Activated CD8-positive, alpha-beta T cell treated with anti-CD3 and anti-CD28 coated beads, Interleukin-2, amount 10 ng/mL, durations not matched to agents 7 days and 5 days (primary cell): Measurements from ENCODE around the gene DIP2C. TPM values are rescaled to one million over a fixed set of nuclear protein-coding genes. Genes with fewer than 3 reads are reported as not detected.
"Not testable (repeated sequence)": the region's sequence is repeated elsewhere in the genome, so short reads cannot be mapped to it uniquely, and the experiment has no call there.

Source experiments
- ATAC-seq: fragments of 150-1000 bp; cut with Tn5 transposase; one replicate; pipeline ENCODE4 v1.10.0; 2021; ENCODE audit warnings: moderate library complexity
- CTCF ChIA-PET: fragments of 350-600 bp; sonication (Branson Sonifier 250); formaldehyde crosslinking; loops from one replicate; lab custom pipeline; 2021; ENCODE audit warnings: antibody characterized with exemption; lab: Charles Lee
- POLR2A ChIA-PET: fragments of 350-600 bp; sonication (Branson Sonifier 250); formaldehyde crosslinking; loops from one replicate; lab custom pipeline; 2021; ENCODE audit warnings: antibody characterized with exemption; lab: Charles Lee
- DNase-seq: peaks from one replicate; pipeline ENCODE4 v3.0.0-alpha.2; 2020
- H3K27ac Mint-ChIP-seq: one replicate; pipeline ENCODE4 v1.8.0; 2021; ENCODE audit warnings: mild to moderate bottlenecking, mixed read lengths
- H3K27me3 Mint-ChIP-seq: one replicate; pipeline ENCODE4 v1.8.0; 2021; ENCODE audit warnings: low read depth, mixed read lengths
- H3K36me3 Mint-ChIP-seq: one replicate; pipeline ENCODE4 v1.8.0; 2021; ENCODE audit warnings: low read depth, mixed read lengths
- H3K4me1 Mint-ChIP-seq: one replicate; pipeline ENCODE4 v1.8.0; 2021; ENCODE audit warnings: low read depth, mixed read lengths
- H3K4me3 Mint-ChIP-seq: one replicate; pipeline ENCODE4 v1.8.0; 2021; ENCODE audit warnings: mild to moderate bottlenecking, mixed read lengths
- H3K9me3 Mint-ChIP-seq: one replicate; pipeline ENCODE4 v1.8.0; 2022; ENCODE audit warnings: mixed read lengths; ENCODE audit not compliant: insufficient read depth
- total RNA-seq, 2 experiments: library from RNA; stranded (reverse); gene quantifications; one replicate each; pipeline ENCODE4 v1.2.3, GENCODE V29; 2021

DIP2C gene
- total RNA-seq, 2 experiments from 2014 or later = 0.34 to 0.39 TPM

GRCh38 chr10:682931-683447 is 6.5 kb downstream of the DIP2C start:
- no peaks in the 10 kb centered on the region for H3K36me3 Mint-ChIP-seq
- no peak overlapping the region for H3K27ac Mint-ChIP-seq
- H3K9me3 Mint-ChIP-seq = no peaks in the 10 kb centered on the region
- ATAC-seq (no peak), DNase-seq (no peak)
- ChIA-PET CTCF (no interaction called here), POLR2A (no interaction called here)
- no peaks in the 10 kb centered on the region for H3K4me1 Mint-ChIP-seq
- no peak overlapping the region for H3K4me3 Mint-ChIP-seq
- peaks cover 11% of the 10 kb centered on the region for H3K27me3 Mint-ChIP-seq

- CTCF ChIA-PET = no interaction called here
- no peak for DNase-seq
- H3K4me1 Mint-ChIP-seq = peaks cover 8% of the 10 kb centered on the region
Measured at GRCh38 chr10:681670-682318, 7.7 kb downstream of the DIP2C start.

GRCh38 chr10:680745-681144 is 8.7 kb downstream of the DIP2C start:
- Mint-ChIP-seq H3K27me3 (peaks cover 5% of the 10 kb centered on the region), H3K4me1 (peaks cover 9% of the 10 kb centered on the region), H3K36me3 (no peaks in the 10 kb centered on the region), H3K27ac (no peak overlapping the region), H3K4me3 (no peak overlapping the region), H3K9me3 (no peaks in the 10 kb centered on the region)
- ChIA-PET POLR2A (no interaction called here), CTCF (no interaction called here)
- DNase-seq = no peak
- ATAC-seq = no peak

More at GRCh38 chr10:681670-682318, 7.7 kb downstream of the DIP2C start:
- peaks cover 2% of the 10 kb centered on the region for H3K27me3 Mint-ChIP-seq
- H3K27ac Mint-ChIP-seq = no peak overlapping the region
- POLR2A ChIA-PET = no interaction called here
- no peak overlapping the region for H3K4me3 Mint-ChIP-seq
- ATAC-seq = no peak
- H3K36me3 Mint-ChIP-seq = no peaks in the 10 kb centered on the region
- no peaks in the 10 kb centered on the region for H3K9me3 Mint-ChIP-seq

- Mint-ChIP-seq H3K9me3 (no peaks in the 10 kb centered on the region), H3K4me3 (no peak overlapping the region), H3K36me3 (no peaks in the 10 kb centered on the region), H3K27ac (no peak overlapping the region), H3K27me3 (peaks cover 4% of the 10 kb centered on the region), H3K4me1 (peaks cover 9% of the 10 kb centered on the region)
- ChIA-PET POLR2A (no interaction called here), CTCF (no interaction called here)
- ATAC-seq (no peak), DNase-seq (no peak)
Measured at GRCh38 chr10:680146-680545, 9.3 kb downstream of the DIP2C start.

- Mint-ChIP-seq H3K27me3 (peaks cover 3% of the 10 kb centered on the region), H3K27ac (no peak overlapping the region), H3K4me1 (peaks cover 9% of the 10 kb centered on the region), H3K36me3 (no peaks in the 10 kb centered on the region), H3K4me3 (no peak overlapping the region), H3K9me3 (no peaks in the 10 kb centered on the region)
- ChIA-PET CTCF (no interaction called here), POLR2A (no interaction called here)
- ATAC-seq = no peak
- DNase-seq = no peak
Measured at GRCh38 chr10:679556-679955, 9.9 kb downstream of the DIP2C start.

GRCh38 chr10:678662-679005 is 10.8 kb downstream of the DIP2C start:
- H3K4me1 Mint-ChIP-seq, H3K27ac Mint-ChIP-seq, DNase-seq, H3K27me3 Mint-ChIP-seq, H3K36me3 Mint-ChIP-seq, H3K9me3 Mint-ChIP-seq, POLR2A ChIA-PET, H3K4me3 Mint-ChIP-seq, ATAC-seq, CTCF ChIA-PET: not testable (repeated sequence)

GRCh38 chr10:677750-678661 is 11.5 kb downstream of the DIP2C start:
- ATAC-seq (no peak), DNase-seq (no peak)
- H3K9me3 Mint-ChIP-seq = no peaks in the 10 kb centered on the region
- ChIA-PET CTCF (no interaction called here), POLR2A (no interaction called here)
- H3K4me3 Mint-ChIP-seq = no peak overlapping the region
- no peaks in the 10 kb centered on the region for H3K36me3 Mint-ChIP-seq
- peaks cover 9% of the 10 kb centered on the region for H3K4me1 Mint-ChIP-seq
- H3K27ac Mint-ChIP-seq = no peak overlapping the region
- peaks cover 7% of the 10 kb centered on the region for H3K27me3 Mint-ChIP-seq

- no peak overlapping the region for H3K27ac Mint-ChIP-seq
- ChIA-PET CTCF (no interaction called here), POLR2A (no interaction called here)
- H3K27me3 Mint-ChIP-seq = peaks cover 7% of the 10 kb centered on the region
- no peak overlapping the region for H3K4me3 Mint-ChIP-seq
- peaks cover 9% of the 10 kb centered on the region for H3K4me1 Mint-ChIP-seq
- DNase-seq (no peak), ATAC-seq (no peak)
- no peaks in the 10 kb centered on the region for H3K36me3 Mint-ChIP-seq
- H3K9me3 Mint-ChIP-seq = no peaks in the 10 kb centered on the region
Measured at GRCh38 chr10:677038-677437, 12.4 kb downstream of the DIP2C start.

- CTCF ChIA-PET = no interaction called here
- H3K4me3 Mint-ChIP-seq = no peak overlapping the region
- H3K9me3 Mint-ChIP-seq = no peaks in the 10 kb centered on the region
- H3K4me1 Mint-ChIP-seq = peaks cover 9% of the 10 kb centered on the region
- no peak overlapping the region for H3K27ac Mint-ChIP-seq
- peaks cover 7% of the 10 kb centered on the region for H3K27me3 Mint-ChIP-seq
- POLR2A ChIA-PET = no interaction called here
- H3K36me3 Mint-ChIP-seq = no peaks in the 10 kb centered on the region
- DNase-seq (no peak), ATAC-seq (no peak)
Measured at GRCh38 chr10:676178-676577, 13.3 kb downstream of the DIP2C start.

- DNase-seq = no peak
- no peak overlapping the region for H3K4me3 Mint-ChIP-seq
- H3K36me3 Mint-ChIP-seq = no peaks in the 10 kb centered on the region
- H3K27me3 Mint-ChIP-seq = peaks cover 7% of the 10 kb centered on the region
- no peak overlapping the region for H3K27ac Mint-ChIP-seq
- no peaks in the 10 kb centered on the region for H3K9me3 Mint-ChIP-seq
- POLR2A ChIA-PET = no interaction called here
- CTCF ChIA-PET = no interaction called here
- no peak for ATAC-seq
- H3K4me1 Mint-ChIP-seq = peaks cover 9% of the 10 kb centered on the region
Measured at GRCh38 chr10:675532-675931, 13.9 kb downstream of the DIP2C start.

GRCh38 chr10:673492-673891 is 16.0 kb downstream of the DIP2C start:
- POLR2A ChIA-PET = no interaction called here
- H3K36me3 Mint-ChIP-seq = no peaks in the 10 kb centered on the region
- ATAC-seq = no peak
- H3K27me3 Mint-ChIP-seq = peaks cover 7% of the 10 kb centered on the region
- no peak for DNase-seq
- no peak overlapping the region for H3K27ac Mint-ChIP-seq
- no peaks in the 10 kb centered on the region for H3K9me3 Mint-ChIP-seq
- CTCF ChIA-PET = no interaction called here
- H3K4me1 Mint-ChIP-seq = peaks cover 9% of the 10 kb centered on the region
- H3K4me3 Mint-ChIP-seq = no peak overlapping the region

GRCh38 chr10:672992-673391 is 16.5 kb downstream of the DIP2C start:
- no peak for DNase-seq
- Mint-ChIP-seq H3K27ac (no peak overlapping the region), H3K4me1 (peaks cover 9% of the 10 kb centered on the region), H3K4me3 (no peak overlapping the region), H3K27me3 (peaks cover 7% of the 10 kb centered on the region), H3K9me3 (no peaks in the 10 kb centered on the region), H3K36me3 (no peaks in the 10 kb centered on the region)
- no peak for ATAC-seq
- ChIA-PET POLR2A (no interaction called here), CTCF (no interaction called here)
